Tibial artery (tissue), 4 donors: ENCODE results near the gene HOXD9.

Experiments
- DNase-seq, 2 donors: peaks; one replicate each; pipeline ENCODE4 v3.0.0-alpha.2; 2019
- H3K27ac ChIP-seq, 2 donors: fragments of 200-600 bp; sonication (generic) in 1 of 2; 1 replicate in 1 of 2; 2 replicates in 1 of 2; pipeline ENCODE4 v1.5.1; 2018 to 2019; ENCODE audit warnings: mild to moderate bottlenecking in 1 of 2
- H3K27me3 ChIP-seq, 2 donors: fragments of 200-600 bp; sonication (generic) in 1 of 2; one replicate each; pipeline versions ENCODE4 v1.5.1 to v1.6.0; 2016 to 2019
- H3K36me3 ChIP-seq, 3 donors: fragments of 200-600 bp; sonication (generic) in 2 of 3; one replicate each; pipeline ENCODE4 v1.5.1; 2016 to 2019; ENCODE audit warnings: mild to moderate bottlenecking in 2 of 3
- H3K4me1 ChIP-seq, 4 donors: fragments of 200-600 bp; sonication (generic) in 2 of 4; 1 replicate in 3 of 4; 2 replicates in 1 of 4; pipeline ENCODE4 v1.5.1; 2016 to 2019
- H3K4me3 ChIP-seq, 2 donors: fragments of 200-600 bp; sonication (generic) in 1 of 2; 1 replicate in 1 of 2; 2 replicates in 1 of 2; pipeline ENCODE4 v1.5.1; 2018 to 2019; ENCODE audit warnings: mild to moderate bottlenecking in 2 of 2
- H3K9me3 ChIP-seq, 3 donors: fragments of 200-600 bp; sonication (generic) in 1 of 3; one replicate each; pipeline ENCODE4 v1.5.1; 2016 to 2019
- CTCF ChIP-seq, 2 experiments: fragments of 200-600 bp in 1 of 2; fragments of 450-650 bp in 1 of 2; IDR thresholded peaks; one replicate each; pipeline ENCODE4 v1.5.1; 2017 to 2019; ENCODE audit warnings: antibody characterized with exemption in 2 of 2, mild to moderate bottlenecking in 1 of 2, moderate library complexity in 1 of 2
- intact Hi-C: fragments of 100-400 bp; cut with DNase I; formaldehyde crosslinking; loops from one replicate; pipeline ENCODE4 v1.15.0; 2023; ENCODE audit warnings: low total_unique reads

Gene HOXD9

GRCh38 chr2:176155356-176156044, 33.0 kb downstream of the HOXD9 start:
- no peak for TF ChIP-seq CTCF (IDR thresholded peaks at IDR 0.05)
- Histone ChIP-seq H3K9me3 (no peaks in the 10 kb centered on the region), H3K4me3 (no peak overlapping the region), H3K27ac (no peak overlapping the region), H3K27me3 (peaks cover 0 to 78% of the 10 kb centered on the region in 2 donors), H3K4me1 (peaks cover 0 to 30% (median 22%) of the 10 kb centered on the region in 4 donors), H3K36me3 (peaks cover 8 to 36% (median 15%) of the 10 kb centered on the region in 3 donors)
- DNase-seq: no peak
- intact Hi-C loops: loop anchor here (10.0 kb wide), 1 partner anchor 99 kb away; no protein-coding TSS in a partner anchor

- peaks cover 0 to 77% of the 10 kb centered on the region in 2 donors for H3K27me3 ChIP-seq
- DNase-seq: no peak
- no peak overlapping the region for H3K27ac ChIP-seq
- intact Hi-C loops: loop anchor here (10.0 kb wide), 1 partner anchor 98 kb away; no protein-coding TSS in a partner anchor
- no peak for TF ChIP-seq CTCF (IDR thresholded peaks at IDR 0.05)
- H3K36me3 ChIP-seq: peaks cover 8 to 36% (median 15%) of the 10 kb centered on the region in 3 donors
- no peak overlapping the region for H3K4me3 ChIP-seq
- H3K4me1 ChIP-seq: peaks cover 0 to 34% (median 27%) of the 10 kb centered on the region in 4 donors
- no peaks in the 10 kb centered on the region for H3K9me3 ChIP-seq
These were observed 33.8 kb downstream of the HOXD9 start for GRCh38 chr2:176156301-176156806.

- H3K36me3 ChIP-seq: peaks cover 8 to 31% (median 15%) of the 10 kb centered on the region in 3 donors
- intact Hi-C loops: loop anchor here (10.0 kb wide), 1 partner anchor 98 kb away; no protein-coding TSS in a partner anchor
- H3K27me3 ChIP-seq: peaks cover 0 to 72% of the 10 kb centered on the region in 2 donors
- TF ChIP-seq CTCF (IDR thresholded peaks at IDR 0.05): no peak
- H3K4me1 ChIP-seq: peaks cover 0 to 39% (median 27%) of the 10 kb centered on the region in 4 donors
- no peak within 1 kb of the TSS for H3K27ac ChIP-seq
- no peak within 1 kb of the TSS for H3K4me3 ChIP-seq
- no peak for DNase-seq
- no peaks in the 10 kb centered on the region for H3K9me3 ChIP-seq
These were observed 34.4 kb downstream of the HOXD9 start, which contains the start of gene HOXD3 for GRCh38 chr2:176156807-176157498. Gene HOXD3 (plus strand): TSS chr2:176157307. CDS start chr2:176169115, 11,808 bp downstream.

- no peaks in the 10 kb centered on the region for H3K9me3 ChIP-seq
- TF ChIP-seq CTCF (IDR thresholded peaks at IDR 0.05): no peak
- peaks cover 0 to 46% (median 33%) of the 10 kb centered on the region in 4 donors for H3K4me1 ChIP-seq
- peaks cover 0 to 70% of the 10 kb centered on the region in 2 donors for H3K27me3 ChIP-seq
- no peak overlapping the region for H3K27ac ChIP-seq
- intact Hi-C loops: loop anchor here (10.0 kb wide), 1 partner anchor 97 kb away; no protein-coding TSS in a partner anchor
- H3K4me3 ChIP-seq: no peak overlapping the region
- DNase-seq: no peak
- H3K36me3 ChIP-seq: peaks cover 6 to 24% (median 10%) of the 10 kb centered on the region in 3 donors
These were observed 35.1 kb downstream of the HOXD9 start for GRCh38 chr2:176157499-176158185.

- intact Hi-C loops: loop anchor here (10.0 kb wide), 1 partner anchor 97 kb away; no protein-coding TSS in a partner anchor
- Histone ChIP-seq H3K4me1 (peaks cover 0 to 50% (median 35%) of the 10 kb centered on the region in 4 donors), H3K27ac (no peak overlapping the region), H3K4me3 (no peak overlapping the region), H3K27me3 (peaks cover 0 to 70% of the 10 kb centered on the region in 2 donors), H3K9me3 (no peaks in the 10 kb centered on the region), H3K36me3 (peaks cover under 1 to 19% (median 5%) of the 10 kb centered on the region in 3 donors)
- DNase-seq: no peak
- no peak for TF ChIP-seq CTCF (IDR thresholded peaks at IDR 0.05)
These were observed 35.7 kb downstream of the HOXD9 start for GRCh38 chr2:176158186-176158591.
